MM.1S (cell line): ENCODE measurements around the gene TSC2.

Experiments
- DNase-seq: peaks from one replicate; pipeline ENCODE4 v3.0.0-alpha.2; 2015
- H2AFZ ChIP-seq: fragments of 300-600 bp; sonication (generic); 2 replicates; pipeline ENCODE4 v1.6.0; 2016; ENCODE audit warnings: antibody characterized with exemption, low read length
- H3F3A ChIP-seq: fragments of 300-600 bp; sonication (generic); 2 replicates; pipeline ENCODE4 v1.6.1; 2016; ENCODE audit warnings: mild to moderate bottlenecking, antibody characterized with exemption, low read length, moderate library complexity, mixed read lengths; ENCODE audit not compliant: insufficient read depth
- H3K27ac ChIP-seq: fragments of 300-600 bp; sonication (generic); 2 replicates; pipeline ENCODE4 v1.5.1; 2016; ENCODE audit warnings: mild to moderate bottlenecking, low read length
- H3K27me3 ChIP-seq: fragments of 300-600 bp; sonication (generic); replicated peaks from 2 replicates; pipeline ENCODE4 v1.6.0; 2016; ENCODE audit warnings: low read length; ENCODE audit not compliant: insufficient read depth
- H3K36me3 ChIP-seq: fragments of 300-600 bp; sonication (generic); replicated peaks from 2 replicates; pipeline ENCODE4 v1.6.1; 2016; ENCODE audit warnings: mild to moderate bottlenecking, low read length, mixed read lengths; ENCODE audit not compliant: insufficient read depth
- H3K4me1 ChIP-seq: fragments of 300-600 bp; sonication (generic); 2 replicates; pipeline ENCODE4 v1.6.1; 2016; ENCODE audit warnings: low read length, mixed read lengths
- H3K4me2 ChIP-seq: fragments of 300-600 bp; sonication (generic); 2 replicates; pipeline ENCODE4 v1.6.0; 2016; ENCODE audit warnings: low read depth, low read length
- H3K4me3 ChIP-seq: fragments of 300-600 bp; sonication (generic); 2 replicates; pipeline ENCODE4 v1.5.1; 2016; ENCODE audit warnings: low read length, mixed read lengths
- H3K79me2 ChIP-seq: fragments of 300-600 bp; sonication (generic); 2 replicates; pipeline ENCODE4 v1.6.1; 2016; ENCODE audit warnings: mixed run types, low read length, mixed read lengths
- H3K9ac ChIP-seq: fragments of 300-600 bp; sonication (generic); 2 replicates; pipeline ENCODE4 v1.6.1; 2016; ENCODE audit warnings: low read length, mixed read lengths
- H3K9me2 ChIP-seq: fragments of 300-600 bp; sonication (generic); replicated peaks from 2 replicates; pipeline ENCODE4 v1.6.1; 2016; ENCODE audit warnings: mild to moderate bottlenecking, low read length, mixed read lengths; ENCODE audit not compliant: insufficient read depth
- H3K9me3 ChIP-seq: fragments of 300-600 bp; sonication (generic); replicated peaks from 2 replicates; pipeline ENCODE4 v1.6.1; 2016; ENCODE audit warnings: mild to moderate bottlenecking, low read length, mixed read lengths; ENCODE audit not compliant: insufficient read depth
- H4K20me1 ChIP-seq: fragments of 300-600 bp; sonication (generic); 2 replicates; pipeline ENCODE4 v1.6.1; 2016; ENCODE audit warnings: mild to moderate bottlenecking, low read length, moderate library complexity, mixed read lengths; ENCODE audit not compliant: insufficient read depth
- EZH2 ChIP-seq: fragments of 300-600 bp; sonication (generic); optimal IDR thresholded peaks from 2 replicates; pipeline ENCODE3; 2017; ENCODE audit warnings: low read depth, mild to moderate bottlenecking, antibody characterized with exemption, low read length, mixed read lengths
- EZH2phosphoT487 ChIP-seq: fragments of 300-600 bp; sonication (generic); IDR thresholded peaks from 2 replicates; pipeline ENCODE4 v1.6.1; 2018; ENCODE audit warnings: antibody characterized with exemption, low read length
- TF ChIP-seq, protein P1 (sequence below): fragments of 300-600 bp; sonication (generic); IDR thresholded peaks from 2 replicates; pipeline ENCODE4 v1.5.1; 2016; ENCODE audit warnings: antibody characterized with exemption, low read length, mixed read lengths

TSC2 gene

DNA sequence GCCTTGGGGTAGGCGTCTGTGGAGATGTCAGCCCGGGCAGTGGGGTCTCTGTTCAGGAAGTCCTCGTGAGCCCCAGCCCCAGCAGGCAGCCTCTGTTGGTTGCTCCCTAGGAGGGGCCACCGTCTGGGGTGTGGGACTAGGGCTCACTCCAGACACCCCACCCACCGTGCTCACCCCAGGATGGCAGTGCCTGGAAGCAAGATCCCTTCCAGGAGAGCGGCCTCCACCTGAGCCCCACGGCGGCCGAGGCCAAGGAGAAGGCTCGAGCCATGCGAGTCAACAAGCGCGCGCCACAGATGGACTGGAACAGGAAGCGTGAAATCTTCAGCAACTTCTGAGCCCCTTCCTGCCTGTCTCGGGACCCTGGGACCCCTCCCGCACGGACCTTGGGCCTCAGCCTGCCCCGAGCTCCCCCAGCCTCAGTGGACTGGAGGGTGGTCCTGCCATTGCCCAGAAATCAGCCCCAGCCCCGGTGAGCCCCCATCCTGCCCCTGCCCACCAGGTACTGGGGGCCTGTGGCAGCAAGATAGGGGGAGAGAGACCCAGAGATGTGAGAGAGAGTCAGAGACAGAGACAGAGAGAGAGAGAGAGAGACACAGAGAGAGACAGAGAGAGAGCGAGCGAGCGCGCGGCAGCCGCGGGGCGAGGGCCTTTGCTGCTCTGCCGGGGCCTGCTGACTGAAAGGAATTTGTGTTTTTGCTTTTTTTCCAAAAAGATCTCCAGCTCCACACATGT is 10.0 kb upstream of the TSC2 start:
- DNase-seq, result no peak
- Histone ChIP-seq H3K27ac (no peak overlapping the region), H3K4me3 (no peak overlapping the region), H2AFZ (no peak overlapping the region), H4K20me1 (no peaks in the 10 kb centered on the region), H3K4me1 (no peaks in the 10 kb centered on the region), H3K9me2 (no peaks in the 10 kb centered on the region), H3F3A (no peaks in the 10 kb centered on the region), H3K79me2 (no peaks in the 10 kb centered on the region), H3K4me2 (no peak overlapping the region), H3K27me3 (peaks cover 26% of the 10 kb centered on the region), H3K9me3 (no peaks in the 10 kb centered on the region), H3K9ac (no peak overlapping the region), H3K36me3 (no peaks in the 10 kb centered on the region)
- no peak for TF ChIP-seq EZH2
- TF ChIP-seq, protein P1, sequence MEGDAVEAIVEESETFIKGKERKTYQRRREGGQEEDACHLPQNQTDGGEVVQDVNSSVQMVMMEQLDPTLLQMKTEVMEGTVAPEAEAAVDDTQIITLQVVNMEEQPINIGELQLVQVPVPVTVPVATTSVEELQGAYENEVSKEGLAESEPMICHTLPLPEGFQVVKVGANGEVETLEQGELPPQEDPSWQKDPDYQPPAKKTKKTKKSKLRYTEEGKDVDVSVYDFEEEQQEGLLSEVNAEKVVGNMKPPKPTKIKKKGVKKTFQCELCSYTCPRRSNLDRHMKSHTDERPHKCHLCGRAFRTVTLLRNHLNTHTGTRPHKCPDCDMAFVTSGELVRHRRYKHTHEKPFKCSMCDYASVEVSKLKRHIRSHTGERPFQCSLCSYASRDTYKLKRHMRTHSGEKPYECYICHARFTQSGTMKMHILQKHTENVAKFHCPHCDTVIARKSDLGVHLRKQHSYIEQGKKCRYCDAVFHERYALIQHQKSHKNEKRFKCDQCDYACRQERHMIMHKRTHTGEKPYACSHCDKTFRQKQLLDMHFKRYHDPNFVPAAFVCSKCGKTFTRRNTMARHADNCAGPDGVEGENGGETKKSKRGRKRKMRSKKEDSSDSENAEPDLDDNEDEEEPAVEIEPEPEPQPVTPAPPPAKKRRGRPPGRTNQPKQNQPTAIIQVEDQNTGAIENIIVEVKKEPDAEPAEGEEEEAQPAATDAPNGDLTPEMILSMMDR, result no peak
- no peak for TF ChIP-seq EZH2phosphoT487

DNA sequence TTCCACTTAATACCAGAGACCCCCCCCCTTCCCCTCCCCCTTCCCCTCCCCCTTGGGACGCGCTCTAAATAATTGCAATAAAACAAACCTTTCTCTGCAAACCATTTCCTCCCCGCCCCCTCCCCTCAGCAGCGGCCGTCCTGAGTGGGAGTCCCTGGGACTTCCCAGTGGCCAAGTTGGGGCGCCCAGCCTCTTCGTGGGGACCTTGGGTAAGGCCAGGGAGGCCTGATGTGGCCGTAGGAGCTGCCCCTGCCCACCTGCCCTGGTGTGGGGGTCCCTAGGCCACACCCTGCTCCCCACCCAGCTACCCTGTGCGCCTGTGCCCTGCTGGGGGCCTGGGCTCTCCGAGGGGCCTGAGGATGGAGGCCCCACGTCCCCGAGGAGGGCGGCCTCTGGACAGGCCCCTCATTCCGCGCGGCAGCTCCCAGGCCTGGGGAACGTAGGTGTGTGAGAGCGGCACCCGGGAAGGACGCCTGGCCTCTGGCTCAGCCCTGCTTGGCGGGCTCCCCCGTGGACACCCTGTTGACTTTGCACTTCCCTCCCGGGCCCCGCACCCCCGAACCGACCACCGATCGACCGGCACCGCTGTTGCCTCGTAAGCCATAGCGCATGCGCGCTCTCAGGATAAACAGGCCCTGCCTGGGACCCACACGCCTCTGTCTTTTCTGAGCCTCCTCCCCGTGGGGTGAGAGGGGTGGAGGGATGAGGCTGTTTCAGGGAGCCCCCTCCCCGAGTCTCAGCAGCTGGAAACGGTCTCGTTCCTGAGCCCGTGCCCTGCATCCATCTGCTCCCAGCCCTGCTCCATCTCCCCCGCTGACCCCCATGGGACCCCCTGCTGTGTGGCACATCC is 9.2 kb upstream of the TSC2 start:
- H3K27me3 ChIP-seq, result peaks cover 26% of the 10 kb centered on the region
- no peak overlapping the region for H3K4me3 ChIP-seq
- no peak for DNase-seq
- no peaks in the 10 kb centered on the region for H3K36me3 ChIP-seq
- H3K27ac ChIP-seq, result no peak overlapping the region
- H3K4me2 ChIP-seq, result no peak overlapping the region
- H4K20me1 ChIP-seq, result no peaks in the 10 kb centered on the region
- no peaks in the 10 kb centered on the region for H3F3A ChIP-seq
- TF ChIP-seq, protein P1, result no peak
- TF ChIP-seq EZH2 (no peak), EZH2phosphoT487 (no peak)
- H3K4me1 ChIP-seq, result no peaks in the 10 kb centered on the region
- no peak overlapping the region for H2AFZ ChIP-seq
- H3K9me3 ChIP-seq, result no peaks in the 10 kb centered on the region
- no peak overlapping the region for H3K9ac ChIP-seq
- no peaks in the 10 kb centered on the region for H3K79me2 ChIP-seq
- H3K9me2 ChIP-seq, result no peaks in the 10 kb centered on the region

DNA sequence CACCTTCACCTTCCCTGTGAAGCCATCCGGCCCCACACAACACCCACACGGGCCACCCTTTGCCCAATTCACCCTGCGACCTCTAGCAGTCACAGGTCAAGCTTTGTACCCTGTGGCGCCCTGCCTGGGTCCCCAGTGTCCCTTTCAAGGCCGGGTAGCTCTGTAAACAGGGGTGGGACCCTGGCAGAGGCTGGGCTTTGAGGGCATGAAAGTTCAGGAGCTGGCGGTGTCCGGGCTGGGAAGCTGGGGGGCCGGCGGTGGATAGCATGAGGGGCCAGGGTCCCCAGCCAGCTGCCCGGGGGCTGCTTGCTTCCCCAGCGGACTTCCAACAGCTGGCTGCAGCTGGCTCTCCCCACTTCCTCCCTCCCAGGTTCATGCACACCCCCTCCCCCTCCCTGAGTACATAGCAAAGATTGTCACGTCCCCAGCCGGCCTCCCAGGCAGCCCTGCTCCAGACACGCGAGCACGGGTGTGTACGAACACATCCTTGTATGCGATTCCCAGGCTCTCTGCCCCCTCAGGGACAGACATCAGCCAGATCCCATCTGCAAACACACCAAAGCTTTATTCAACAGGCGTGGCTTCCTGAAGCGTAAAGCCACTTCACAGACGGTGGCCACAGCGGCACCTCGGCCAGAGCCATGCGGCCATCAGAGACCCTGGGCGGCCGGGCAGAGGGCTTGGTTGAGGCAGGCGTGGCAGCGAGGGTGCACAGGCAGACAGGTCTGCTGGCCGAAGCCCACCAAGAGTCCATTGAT is 8.3 kb upstream of the TSC2 start:
- Histone ChIP-seq H3K27ac (no peak overlapping the region), H3K9me2 (no peaks in the 10 kb centered on the region), H3K27me3 (peaks cover 21% of the 10 kb centered on the region), H3F3A (no peaks in the 10 kb centered on the region), H4K20me1 (no peaks in the 10 kb centered on the region), H3K36me3 (no peaks in the 10 kb centered on the region), H3K4me2 (no peak overlapping the region), H3K4me3 (no peak overlapping the region), H2AFZ (no peak overlapping the region), H3K9ac (no peak overlapping the region), H3K79me2 (no peaks in the 10 kb centered on the region), H3K4me1 (no peaks in the 10 kb centered on the region), H3K9me3 (no peaks in the 10 kb centered on the region)
- TF ChIP-seq EZH2, result no peak
- TF ChIP-seq EZH2phosphoT487, result no peak
- TF ChIP-seq, protein P1, result no peak
- DNase-seq, result no peak
